ENCODE results near the gene EIF4B.
A peak's percentile ranks its signal among the peaks of the same experiment; 100 is the strongest.

The EIF4B gene

DNA sequence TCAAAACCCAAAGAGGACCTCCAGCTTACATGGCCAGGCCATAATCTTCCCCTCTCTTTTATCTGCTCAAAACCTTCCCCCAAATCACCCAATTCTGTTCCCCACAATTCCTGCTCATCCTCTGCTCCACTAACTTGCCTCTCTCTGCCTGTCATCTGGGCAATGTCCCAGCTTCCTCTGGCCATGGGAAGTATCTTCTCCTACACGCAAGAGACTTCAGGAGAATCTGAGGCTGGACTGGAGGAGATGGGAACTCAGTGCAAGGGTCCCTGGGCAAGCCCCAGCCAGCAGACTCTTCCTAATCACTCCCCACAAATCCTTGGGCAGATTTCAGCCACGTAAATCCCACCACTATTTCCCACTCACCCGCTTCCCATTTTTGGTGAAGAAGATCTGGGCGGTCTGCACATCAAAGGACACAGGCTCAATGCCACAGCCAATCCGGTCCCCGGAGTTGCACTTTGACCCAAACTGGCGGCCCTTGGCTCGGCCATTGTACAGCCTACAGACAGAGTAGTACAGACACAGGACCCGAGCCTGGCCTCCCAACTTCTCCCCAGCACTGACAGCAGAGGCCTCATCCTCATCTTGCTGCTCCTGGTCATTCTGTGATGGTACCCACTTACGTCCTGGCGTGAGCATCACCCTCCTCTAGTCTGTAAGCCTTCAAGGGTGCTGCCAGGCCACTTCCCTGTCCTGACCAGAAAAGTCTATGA lies 68.2 kb downstream of the EIF4B start:
- peak overlapping the region; percentile 49 for H3K27ac ChIP-seq (ENCODE audit: low read length)
- peaks cover 66% of the 10 kb centered on the region for H3K4me1 ChIP-seq (ENCODE audit: control insufficient read depth, insufficient read depth, low read length)
- H3K9ac ChIP-seq (ENCODE audit: low read length in 2 of 2) = no peak overlapping the region
- H3K27me3 ChIP-seq (ENCODE audit: control insufficient read depth in 1 of 2, insufficient read depth in 2 of 2, low read length in 2 of 2) = no peaks in the 10 kb centered on the region
- H3K36me3 ChIP-seq (ENCODE audit: control insufficient read depth in 2 of 2, insufficient read depth in 2 of 2, low read length in 2 of 2) = peaks cover 20 to 39% of the 10 kb centered on the region in 2 donors
- H3K9me3 ChIP-seq (ENCODE audit: control insufficient read depth in 2 of 2, low read length in 2 of 2) = no peaks in the 10 kb centered on the region
- peak overlapping the region in 1 of 2 donors; percentile 40 for H3K4me3 ChIP-seq (ENCODE audit: low read length in 2 of 2)

GRCh38 chr12:53074999-53075370 lies 68.7 kb downstream of the EIF4B start:
- Histone ChIP-seq H3K36me3 (ENCODE audit: control insufficient read depth in 2 of 2, insufficient read depth in 2 of 2, low read length in 2 of 2) (peaks cover 20 to 35% of the 10 kb centered on the region in 2 donors), H3K9ac (ENCODE audit: low read length in 2 of 2) (no peak overlapping the region), H3K27me3 (ENCODE audit: control insufficient read depth in 1 of 2, insufficient read depth in 2 of 2, low read length in 2 of 2) (no peaks in the 10 kb centered on the region), H3K9me3 (ENCODE audit: control insufficient read depth in 2 of 2, low read length in 2 of 2) (no peaks in the 10 kb centered on the region), H3K4me3 (ENCODE audit: low read length in 2 of 2) (no peak overlapping the region), H3K27ac (ENCODE audit: low read length) (peak overlapping the region; percentile 49), H3K4me1 (ENCODE audit: control insufficient read depth, insufficient read depth, low read length) (peaks cover 66% of the 10 kb centered on the region)

- Histone ChIP-seq H3K4me1 (ENCODE audit: control insufficient read depth, insufficient read depth, low read length) (peaks cover 55% of the 10 kb centered on the region), H3K27ac (ENCODE audit: low read length) (peak overlapping the region; percentile 6), H3K4me3 (ENCODE audit: low read length in 2 of 2) (no peak overlapping the region), H3K9ac (ENCODE audit: low read length in 2 of 2) (peak overlapping the region in 1 of 2 donors; percentile 47), H3K9me3 (ENCODE audit: control insufficient read depth in 2 of 2, low read length in 2 of 2) (no peaks in the 10 kb centered on the region), H3K27me3 (ENCODE audit: control insufficient read depth in 1 of 2, insufficient read depth in 2 of 2, low read length in 2 of 2) (no peaks in the 10 kb centered on the region), H3K36me3 (ENCODE audit: control insufficient read depth in 2 of 2, insufficient read depth in 2 of 2, low read length in 2 of 2) (peaks cover 20 to 27% of the 10 kb centered on the region in 2 donors)
Measured at GRCh38 chr12:53076461-53076860, 70.2 kb downstream of the EIF4B start.

DNA sequence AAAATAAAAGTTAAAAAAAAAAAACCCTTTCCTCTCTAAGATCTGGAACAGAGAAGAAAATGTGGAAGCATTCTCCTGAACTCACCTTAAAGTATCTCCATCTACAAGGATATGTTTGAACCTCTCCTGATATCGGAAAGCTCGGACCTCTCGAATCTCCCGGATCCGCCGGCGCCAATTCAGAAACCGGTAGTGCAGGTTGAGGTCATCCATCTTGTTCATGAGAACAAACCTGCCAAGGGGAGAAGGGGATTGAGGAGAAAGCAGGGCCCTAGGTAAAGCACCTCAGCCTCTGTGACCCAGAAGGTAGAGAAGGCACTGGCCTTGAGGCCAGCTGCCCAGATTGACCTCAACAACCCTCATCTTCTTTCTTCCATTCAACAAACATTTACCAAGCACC lies 70.8 kb downstream of the EIF4B start:
- no peak overlapping the region for H3K9ac ChIP-seq (ENCODE audit: low read length in 2 of 2)
- H3K27me3 ChIP-seq (ENCODE audit: control insufficient read depth in 1 of 2, insufficient read depth in 2 of 2, low read length in 2 of 2) = no peaks in the 10 kb centered on the region
- peaks cover 20 to 27% of the 10 kb centered on the region in 2 donors for H3K36me3 ChIP-seq (ENCODE audit: control insufficient read depth in 2 of 2, insufficient read depth in 2 of 2, low read length in 2 of 2)
- H3K27ac ChIP-seq (ENCODE audit: low read length) = no peak overlapping the region
- no peak overlapping the region for H3K4me3 ChIP-seq (ENCODE audit: low read length in 2 of 2)
- H3K9me3 ChIP-seq (ENCODE audit: control insufficient read depth in 2 of 2, low read length in 2 of 2) = no peaks in the 10 kb centered on the region
- H3K4me1 ChIP-seq (ENCODE audit: control insufficient read depth, insufficient read depth, low read length) = peaks cover 49% of the 10 kb centered on the region

DNA sequence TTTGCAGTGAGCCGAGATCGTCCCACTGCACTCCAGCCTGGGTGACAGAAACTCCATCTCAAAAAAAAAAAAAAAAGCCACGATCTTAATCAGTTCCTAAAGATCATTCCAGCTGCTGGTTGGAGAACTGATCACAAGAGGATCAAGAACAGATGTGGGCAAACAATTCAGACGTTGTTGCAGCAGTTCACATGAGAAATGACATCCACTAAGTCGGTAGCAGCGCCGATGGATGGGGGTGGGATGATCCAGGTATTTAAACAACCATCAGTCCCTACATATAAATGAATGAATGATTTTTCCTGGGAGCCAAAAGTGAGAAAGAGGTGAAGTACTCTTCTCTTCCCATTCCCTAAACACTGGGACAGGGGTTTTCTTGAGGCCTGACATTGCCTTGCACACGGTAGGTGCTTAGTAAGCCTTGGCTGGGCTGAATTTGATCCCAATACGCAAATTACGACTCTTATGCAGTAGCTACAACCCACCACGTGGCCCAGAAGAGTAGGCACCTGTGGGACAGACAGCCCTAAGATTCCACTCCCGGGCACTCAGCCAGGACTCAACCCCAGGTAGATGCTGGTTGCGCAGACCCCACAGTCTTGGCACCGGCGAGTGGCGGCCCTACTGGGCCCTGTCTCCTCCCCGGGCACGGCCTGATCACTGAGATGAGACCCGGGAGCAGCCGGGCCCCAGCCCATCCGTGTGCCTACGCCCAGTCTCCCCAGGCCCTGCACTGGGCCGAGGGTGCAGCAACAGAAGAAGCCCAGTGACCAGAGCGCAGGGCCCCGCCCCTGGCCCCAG lies 72.4 kb downstream of the EIF4B start:
- Histone ChIP-seq H3K36me3 (ENCODE audit: control insufficient read depth in 2 of 2, insufficient read depth in 2 of 2, low read length in 2 of 2) (peaks cover 20 to 25% of the 10 kb centered on the region in 2 donors), H3K4me3 (ENCODE audit: low read length in 2 of 2) (peak overlapping the region; percentile 85 to 87), H3K9me3 (ENCODE audit: control insufficient read depth in 2 of 2, low read length in 2 of 2) (no peaks in the 10 kb centered on the region)

DNA sequence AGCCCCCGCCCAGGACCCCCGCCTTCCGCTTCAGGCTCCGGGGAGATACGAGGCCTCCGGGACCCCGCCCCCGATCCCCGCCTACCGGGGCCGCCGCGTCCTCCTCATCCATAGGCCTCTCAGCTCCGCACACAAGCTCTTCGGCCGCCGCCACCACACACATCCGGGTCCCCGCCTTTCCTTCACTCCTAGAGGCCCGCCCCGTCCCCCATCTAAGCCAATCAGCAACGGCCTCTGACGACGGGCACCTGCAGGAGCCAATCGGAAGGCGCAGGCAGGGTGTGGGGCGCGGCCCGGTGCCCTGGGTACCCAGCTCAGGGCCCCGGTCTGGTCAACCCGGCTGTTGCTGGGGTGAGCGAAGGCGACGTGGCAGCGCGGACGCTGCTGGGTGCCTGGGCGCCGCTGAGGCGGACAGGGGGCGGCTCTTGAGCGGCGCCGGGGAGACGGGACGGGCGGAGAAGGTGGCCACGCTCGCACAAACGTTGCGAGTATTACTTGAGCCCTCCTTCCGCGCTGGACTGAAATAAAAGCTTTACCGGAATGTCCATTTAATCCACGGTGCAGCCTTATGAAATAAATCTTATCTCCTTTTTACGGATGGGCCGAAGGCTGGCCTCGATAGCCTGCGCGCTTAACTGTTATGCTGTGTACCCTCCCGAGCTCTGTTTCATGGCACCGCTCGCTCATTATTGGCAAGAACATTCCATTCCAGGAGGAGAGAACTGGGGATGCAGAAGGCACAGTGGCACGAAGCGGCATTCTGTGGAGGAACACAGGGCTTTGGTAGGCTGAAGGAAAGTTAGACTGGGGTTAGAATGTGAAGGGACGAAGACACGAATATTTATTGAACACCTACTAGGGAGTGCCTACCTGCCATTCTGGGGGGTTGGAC lies 73.2 kb downstream of the EIF4B start, which contains the start of gene SPRYD3:
Gene SPRYD3, minus strand, starts transcription at position 165 of the 892 bp plus-strand sequence. Its CDS starts 57 bp downstream, at position 108.
- Histone ChIP-seq H3K4me1 (ENCODE audit: control insufficient read depth, insufficient read depth, low read length) (peaks cover 29% of the 10 kb centered on the region), H3K36me3 (ENCODE audit: control insufficient read depth in 2 of 2, insufficient read depth in 2 of 2, low read length in 2 of 2) (peaks cover 18 to 20% of the 10 kb centered on the region in 2 donors), H3K27ac (ENCODE audit: low read length) (peak within 1 kb of the TSS; percentile 90), H3K9me3 (ENCODE audit: control insufficient read depth in 2 of 2, low read length in 2 of 2) (no peaks in the 10 kb centered on the region), H3K9ac (ENCODE audit: low read length in 2 of 2) (peak within 1 kb of the TSS; percentile 84 to 86), H3K4me3 (ENCODE audit: low read length in 2 of 2) (peak within 1 kb of the TSS; percentile 85 to 87), H3K27me3 (ENCODE audit: control insufficient read depth in 1 of 2, insufficient read depth in 2 of 2, low read length in 2 of 2) (no peaks in the 10 kb centered on the region)

More for the DNA sequence above, 72.4 kb downstream of the EIF4B start:
- peak overlapping the region; percentile 49 for H3K27ac ChIP-seq (ENCODE audit: low read length)
- H3K9ac ChIP-seq (ENCODE audit: low read length in 2 of 2) = peak overlapping the region; percentile 84 to 86
- H3K4me1 ChIP-seq (ENCODE audit: control insufficient read depth, insufficient read depth, low read length) = peaks cover 37% of the 10 kb centered on the region
- no peaks in the 10 kb centered on the region for H3K27me3 ChIP-seq (ENCODE audit: control insufficient read depth in 1 of 2, insufficient read depth in 2 of 2, low read length in 2 of 2)

- H3K9me3 ChIP-seq (ENCODE audit: control insufficient read depth in 2 of 2, low read length in 2 of 2) = no peaks in the 10 kb centered on the region
- no peaks in the 10 kb centered on the region for H3K27me3 ChIP-seq (ENCODE audit: control insufficient read depth in 1 of 2, insufficient read depth in 2 of 2, low read length in 2 of 2)
- peaks cover 18% of the 10 kb centered on the region for H3K4me1 ChIP-seq (ENCODE audit: control insufficient read depth, insufficient read depth, low read length)
- H3K4me3 ChIP-seq (ENCODE audit: low read length in 2 of 2) = no peak overlapping the region
- H3K27ac ChIP-seq (ENCODE audit: low read length) = no peak overlapping the region
- H3K9ac ChIP-seq (ENCODE audit: low read length in 2 of 2) = no peak overlapping the region
- H3K36me3 ChIP-seq (ENCODE audit: control insufficient read depth in 2 of 2, insufficient read depth in 2 of 2, low read length in 2 of 2) = no peaks in the 10 kb centered on the region
Measured at GRCh38 chr12:53082637-53083175, 76.5 kb downstream of the EIF4B start.

GRCh38 chr12:53086361-53086760 lies 80.1 kb downstream of the EIF4B start:
- no peak overlapping the region for H3K4me3 ChIP-seq (ENCODE audit: low read length in 2 of 2)
- H3K27ac ChIP-seq (ENCODE audit: low read length) = no peak overlapping the region
- no peaks in the 10 kb centered on the region for H3K36me3 ChIP-seq (ENCODE audit: control insufficient read depth in 2 of 2, insufficient read depth in 2 of 2, low read length in 2 of 2)
- no peak overlapping the region for H3K9ac ChIP-seq (ENCODE audit: low read length in 2 of 2)
- H3K4me1 ChIP-seq (ENCODE audit: control insufficient read depth, insufficient read depth, low read length) = no peaks in the 10 kb centered on the region
- no peaks in the 10 kb centered on the region for H3K27me3 ChIP-seq (ENCODE audit: control insufficient read depth in 1 of 2, insufficient read depth in 2 of 2, low read length in 2 of 2)
- H3K9me3 ChIP-seq (ENCODE audit: control insufficient read depth in 2 of 2, low read length in 2 of 2) = no peaks in the 10 kb centered on the region

DNA sequence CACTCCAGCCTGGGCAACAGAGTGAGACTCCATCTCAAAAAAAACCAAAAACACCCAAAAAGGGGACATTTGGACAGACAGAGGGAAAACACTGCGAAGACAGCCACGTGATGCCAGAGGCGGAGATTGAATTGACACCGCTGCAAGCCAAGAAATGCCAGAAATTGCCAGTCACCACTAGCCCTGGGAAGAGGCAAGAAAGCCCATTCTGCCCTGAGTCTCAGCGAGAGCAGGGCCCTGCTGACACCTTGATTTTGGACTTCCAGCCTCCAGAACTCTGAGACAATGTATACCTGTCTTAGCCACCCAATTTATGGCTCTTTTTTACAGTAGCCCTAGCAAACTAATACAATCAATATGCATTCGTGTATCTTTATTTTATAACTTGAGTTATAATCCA lies 83.8 kb downstream of the EIF4B start:
- H3K9me3 ChIP-seq (ENCODE audit: control insufficient read depth in 2 of 2, low read length in 2 of 2) = no peaks in the 10 kb centered on the region
- H3K4me1 ChIP-seq (ENCODE audit: control insufficient read depth, insufficient read depth, low read length) = peaks cover 7% of the 10 kb centered on the region
- no peaks in the 10 kb centered on the region for H3K36me3 ChIP-seq (ENCODE audit: control insufficient read depth in 2 of 2, insufficient read depth in 2 of 2, low read length in 2 of 2)
- H3K27me3 ChIP-seq (ENCODE audit: control insufficient read depth in 1 of 2, insufficient read depth in 2 of 2, low read length in 2 of 2) = no peaks in the 10 kb centered on the region
- no peak overlapping the region for H3K27ac ChIP-seq (ENCODE audit: low read length)
- no peak overlapping the region for H3K4me3 ChIP-seq (ENCODE audit: low read length in 2 of 2)
- no peak overlapping the region for H3K9ac ChIP-seq (ENCODE audit: low read length in 2 of 2)

- Histone ChIP-seq H3K27ac (ENCODE audit: low read length) (no peak overlapping the region), H3K9me3 (ENCODE audit: control insufficient read depth in 2 of 2, low read length in 2 of 2) (no peaks in the 10 kb centered on the region), H3K27me3 (ENCODE audit: control insufficient read depth in 1 of 2, insufficient read depth in 2 of 2, low read length in 2 of 2) (no peaks in the 10 kb centered on the region)
Measured at GRCh38 chr12:53090554-53090953, 84.3 kb downstream of the EIF4B start.

More at GRCh38 chr12:53090554-53090953, 84.3 kb downstream of the EIF4B start:
- Histone ChIP-seq H3K4me3 (ENCODE audit: low read length in 2 of 2) (no peak overlapping the region), H3K9ac (ENCODE audit: low read length in 2 of 2) (no peak overlapping the region), H3K4me1 (ENCODE audit: control insufficient read depth, insufficient read depth, low read length) (peaks cover 7% of the 10 kb centered on the region), H3K36me3 (ENCODE audit: control insufficient read depth in 2 of 2, insufficient read depth in 2 of 2, low read length in 2 of 2) (no peaks in the 10 kb centered on the region)
